Glutamatergic neuron (in vitro differentiated cells): Measurements from ENCODE around the gene IFT43. TPM values are rescaled to one million over a fixed set of nuclear protein-coding genes. Genes with fewer than 3 reads are reported as not detected.

Experiments
- DNase-seq: peaks from one replicate; pipeline ENCODE4 v3.0.0; 2022
- H3K27ac Mint-ChIP-seq: one replicate; pipeline ENCODE4 v1.8.0; 2020; ENCODE audit warnings: mild to moderate bottlenecking, mixed read lengths, inconsistent platforms; ENCODE audit not compliant: unreplicated experiment
- H3K27me3 Mint-ChIP-seq: one replicate; pipeline ENCODE4 v1.8.0; 2020; ENCODE audit warnings: mild to moderate bottlenecking, moderate library complexity, mixed read lengths, inconsistent platforms; ENCODE audit not compliant: unreplicated experiment
- H3K36me3 Mint-ChIP-seq: one replicate; pipeline ENCODE4 v1.8.0; 2020; ENCODE audit warnings: mild to moderate bottlenecking, mixed read lengths, inconsistent platforms; ENCODE audit not compliant: unreplicated experiment
- H3K4me1 Mint-ChIP-seq: one replicate; pipeline ENCODE4 v1.8.0; 2020; ENCODE audit warnings: mild to moderate bottlenecking, low read depth, mixed read lengths, inconsistent platforms; ENCODE audit not compliant: unreplicated experiment
- H3K4me3 Mint-ChIP-seq: one replicate; pipeline ENCODE4 v1.8.0; 2020; ENCODE audit warnings: mild to moderate bottlenecking, mixed read lengths, inconsistent platforms; ENCODE audit not compliant: unreplicated experiment
- H3K9me3 Mint-ChIP-seq: one replicate; pipeline ENCODE4 v1.8.0; 2020; ENCODE audit warnings: mild to moderate bottlenecking, moderate library complexity, mixed read lengths, inconsistent platforms; ENCODE audit not compliant: unreplicated experiment
- CTCF ChIP-seq: fragments of 200-600 bp; sonication (generic); IDR thresholded peaks from one replicate; pipeline ENCODE4 v1.5.0; 2021; ENCODE audit not compliant: partially characterized antibody, unreplicated experiment
- total RNA-seq: library from RNA; stranded (reverse); fragmentation: NEBNext Ultra II Directional; extraction: Animal tissue kit (Norgen Biotek cat#: 25700); gene quantifications from one replicate; pipeline ENCODE4 v1.2.1, GENCODE V29; 2021; ENCODE audit not compliant: unreplicated experiment

IFT43 gene
- total RNA-seq, 1 donor from 2014 or later = 30.2 TPM

DNA sequence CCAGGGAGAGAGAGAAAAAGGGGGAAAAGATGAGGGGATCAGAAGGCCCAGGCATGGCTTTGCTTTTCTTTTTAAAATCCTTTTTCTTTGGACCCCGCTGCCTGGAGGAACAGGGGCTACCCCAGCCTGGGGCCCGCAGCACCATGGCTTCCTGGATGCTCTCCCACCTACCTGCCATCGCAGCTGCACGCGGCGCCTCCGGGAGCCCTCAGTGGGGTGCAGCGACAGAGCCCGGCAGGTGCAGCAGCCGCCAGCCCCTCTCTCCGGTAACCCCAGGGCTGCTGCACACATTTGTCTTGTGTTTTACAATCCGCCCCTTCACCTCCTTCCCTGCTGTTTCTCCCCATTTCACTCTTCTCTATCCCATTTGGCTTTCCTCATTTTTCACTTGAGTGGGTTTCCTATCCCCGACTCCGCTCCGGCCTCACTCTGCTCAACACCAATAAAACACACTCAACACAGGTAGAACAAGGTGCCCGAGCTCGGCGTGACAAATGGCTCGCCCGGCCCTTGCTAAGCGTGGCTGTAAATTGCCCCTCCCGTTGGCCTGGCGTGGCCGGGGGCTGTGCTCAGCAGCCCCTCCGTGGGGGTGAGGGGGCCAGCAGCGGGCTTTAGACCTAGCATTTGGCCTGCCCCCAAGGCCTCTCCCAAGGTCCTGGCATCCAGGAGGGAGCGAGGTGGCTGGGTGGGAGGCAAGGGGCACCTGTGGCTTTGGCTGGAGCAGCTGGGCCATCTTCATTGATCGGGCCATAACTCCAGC, 113.5 kb downstream of the IFT43 start:
- H3K4me3 Mint-ChIP-seq = no peak overlapping the region
- H3K27me3 Mint-ChIP-seq = peaks cover 5% of the 10 kb centered on the region
- peaks cover 27% of the 10 kb centered on the region for H3K4me1 Mint-ChIP-seq
- H3K27ac Mint-ChIP-seq = no peak overlapping the region
- no peak for TF ChIP-seq CTCF
- no peaks in the 10 kb centered on the region for H3K36me3 Mint-ChIP-seq
- peaks cover 2% of the 10 kb centered on the region for H3K9me3 Mint-ChIP-seq
- no peak for DNase-seq

GRCh38 chr14:76100236-76100635, 114.7 kb downstream of the IFT43 start:
- no peaks in the 10 kb centered on the region for H3K36me3 Mint-ChIP-seq
- no peak overlapping the region for H3K27ac Mint-ChIP-seq
- H3K9me3 Mint-ChIP-seq = peaks cover 8% of the 10 kb centered on the region
- peaks cover 8% of the 10 kb centered on the region for H3K27me3 Mint-ChIP-seq
- no peak for DNase-seq
- no peak for TF ChIP-seq CTCF
- H3K4me3 Mint-ChIP-seq = no peak overlapping the region
- peaks cover 35% of the 10 kb centered on the region for H3K4me1 Mint-ChIP-seq

GRCh38 chr14:76101391-76102379, 116.1 kb downstream of the IFT43 start:
- no peak overlapping the region for H3K27ac Mint-ChIP-seq
- H3K9me3 Mint-ChIP-seq = peaks cover 21% of the 10 kb centered on the region
- H3K27me3 Mint-ChIP-seq = peaks cover 12% of the 10 kb centered on the region
- no peaks in the 10 kb centered on the region for H3K36me3 Mint-ChIP-seq
- H3K4me3 Mint-ChIP-seq = no peak overlapping the region
- no peak for DNase-seq
- TF ChIP-seq CTCF = no peak
- H3K4me1 Mint-ChIP-seq = peaks cover 42% of the 10 kb centered on the region

DNA sequence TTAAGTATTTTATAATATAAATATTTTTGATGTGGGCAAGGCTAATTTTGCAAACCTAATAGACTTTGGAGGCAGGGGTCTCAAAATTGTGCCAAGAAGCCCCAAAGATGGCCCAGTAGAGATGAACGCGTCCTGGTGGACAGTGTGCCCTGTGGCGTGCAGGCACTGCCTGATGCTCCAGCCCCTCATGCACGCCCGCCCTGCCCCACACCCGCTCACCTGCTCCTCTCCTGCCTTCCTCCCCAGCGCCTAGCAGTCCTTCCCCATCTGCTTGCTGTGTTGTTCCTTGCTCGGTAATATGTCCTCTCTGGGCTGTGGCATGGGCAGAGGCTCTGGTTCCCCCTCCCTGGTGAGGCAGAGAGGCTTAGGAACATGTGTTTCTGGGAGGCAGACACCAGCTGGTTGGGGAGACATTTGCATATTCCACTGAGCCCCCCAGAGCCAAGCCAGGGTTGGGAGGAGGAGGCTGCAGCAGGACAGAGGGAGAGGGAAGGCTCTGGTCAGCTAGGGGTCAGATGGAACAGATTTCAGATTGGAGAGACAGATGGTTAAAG, 119.3 kb downstream of the IFT43 start:
- no peak for TF ChIP-seq CTCF
- Mint-ChIP-seq H3K27ac (peak overlapping the region; percentile 99), H3K4me3 (peak overlapping the region; percentile 63), H3K4me1 (peaks cover 39% of the 10 kb centered on the region), H3K27me3 (peaks cover 14% of the 10 kb centered on the region), H3K9me3 (peaks cover 30% of the 10 kb centered on the region), H3K36me3 (no peaks in the 10 kb centered on the region)
- DNase-seq = peak; percentile 70
